Stimulated activated CD4-positive, alpha-beta T cell treated with anti-CD3 and anti-CD28 coated beads, Interleukin-15, amount 100 ng/mL, for 24 hours (primary cell): ENCODE measurements around the gene MGST2.

Source experiments
- DNase-seq: peaks from one replicate; pipeline ENCODE4 v3.0.0-alpha.2; 2020

The MGST2 gene

GRCh38 chr4:139645458-139645857 lies 20.2 kb upstream of the MGST2 start:
- no peak for DNase-seq

- no peak for DNase-seq
Measured at GRCh38 chr4:139647184-139647583, 18.4 kb upstream of the MGST2 start.

GRCh38 chr4:139647952-139648351 lies 17.7 kb upstream of the MGST2 start:
- no peak for DNase-seq

- DNase-seq, result peak; percentile 73
Measured at GRCh38 chr4:139651282-139652194, 14.1 kb upstream of the MGST2 start.

GRCh38 chr4:139654516-139654915 lies 11.1 kb upstream of the MGST2 start:
- DNase-seq, result no peak

GRCh38 chr4:139655116-139655515 lies 10.5 kb upstream of the MGST2 start:
- peak; percentile 6 for DNase-seq

- peak; percentile 53 for DNase-seq
Measured at GRCh38 chr4:139656614-139657486, 8.8 kb upstream of the MGST2 start.

- DNase-seq, result peak; percentile 20
Measured at GRCh38 chr4:139658185-139658584, 7.4 kb upstream of the MGST2 start.

- no peak for DNase-seq
Measured at GRCh38 chr4:139658586-139659382, 6.8 kb upstream of the MGST2 start.

GRCh38 chr4:139659735-139660424 lies 5.7 kb upstream of the MGST2 start:
- no peak for DNase-seq

- no peak for DNase-seq
Measured at GRCh38 chr4:139660568-139661043, 5.0 kb upstream of the MGST2 start.

GRCh38 chr4:139663561-139664138 lies 2.0 kb upstream of the MGST2 start:
- DNase-seq, result no peak

GRCh38 chr4:139664442-139664841 lies 1.2 kb upstream of the MGST2 start:
- DNase-seq, result no peak

- DNase-seq, result peak; percentile 9
Measured at GRCh38 chr4:139665079-139665689, 435 bp upstream of the MGST2 start.

GRCh38 chr4:139666735-139667281 lies 1.2 kb downstream of the MGST2 start:
- peak; percentile 9 for DNase-seq

- DNase-seq, result no peak
Measured at GRCh38 chr4:139668036-139668435, 2.4 kb downstream of the MGST2 start.

- DNase-seq, result no peak
Measured at GRCh38 chr4:139668658-139669201, 3.1 kb downstream of the MGST2 start.

GRCh38 chr4:139669335-139669734 lies 3.7 kb downstream of the MGST2 start:
- DNase-seq, result no peak

- no peak for DNase-seq
Measured at GRCh38 chr4:139669890-139670289, 4.3 kb downstream of the MGST2 start.

GRCh38 chr4:139670775-139671174 lies 5.2 kb downstream of the MGST2 start:
- no peak for DNase-seq

- no peak for DNase-seq
Measured at GRCh38 chr4:139672215-139672614, 6.6 kb downstream of the MGST2 start.
